PC-9 (cell line): Measurements from ENCODE around the gene ENTREP3. TPM values are rescaled to one million over a fixed set of nuclear protein-coding genes. Genes with fewer than 3 reads are reported as not detected.
A peak's percentile ranks its signal among the peaks of the same experiment; 100 is the strongest.

Source experiments
- BruUV-seq: library from RNA; stranded (reverse); fragments of 400-500 nt; replicated peaks from 2 replicates; lab custom pipeline; 2021; lab: Mats Ljungman, UMichigan
- CTCF ChIA-PET: fragments of 300-600 bp; sonication (Branson Sonifier 250); formaldehyde crosslinking; loops from one replicate; lab custom pipeline; 2022; ENCODE audit warnings: antibody characterized with exemption; lab: Charles Lee
- POLR2A ChIA-PET: fragments of 300-600 bp; sonication (Branson Sonifier 250); formaldehyde crosslinking; loops from one replicate; lab custom pipeline; 2022; ENCODE audit warnings: antibody characterized with exemption; ENCODE audit not compliant: unreplicated experiment; lab: Charles Lee
- DNase-seq, 2 experiments: peaks; one replicate each; pipeline versions ENCODE4 v3.0.0 to v3.0.0-alpha.2; 2015 to 2022; ENCODE audit warnings: mixed read lengths in 1 of 2
- H2AFZ ChIP-seq: fragments of 200-600 bp; sonication (generic); 2 replicates; pipeline ENCODE4 v1.8.1; 2017; ENCODE audit warnings: antibody characterized with exemption
- H3F3A ChIP-seq: fragments of 200-600 bp; sonication (generic); 2 replicates; pipeline ENCODE4 v1.8.1; 2017; ENCODE audit warnings: antibody characterized with exemption, mild to moderate bottlenecking, low read depth; ENCODE audit not compliant: insufficient read depth
- H3K27ac ChIP-seq: fragments of 200-600 bp; sonication (generic); 2 replicates; pipeline ENCODE4 v1.6.1; 2016; ENCODE audit warnings: mixed run types
- H3K27me3 ChIP-seq: fragments of 200-600 bp; sonication (generic); 2 replicates; pipeline ENCODE4 v1.6.1; 2016; ENCODE audit warnings: low read depth, mixed run types; ENCODE audit not compliant: insufficient read depth
- H3K36me3 ChIP-seq: fragments of 200-600 bp; sonication (generic); 2 replicates; pipeline ENCODE4 v1.6.1; 2016; ENCODE audit warnings: low read depth, mixed run types
- H3K4me1 ChIP-seq: fragments of 200-600 bp; sonication (generic); replicated peaks from 2 replicates; pipeline ENCODE4 v1.6.1; 2016; ENCODE audit warnings: mixed run types; ENCODE audit not compliant: insufficient read depth
- H3K4me2 ChIP-seq: fragments of 200-600 bp; sonication (generic); 2 replicates; pipeline ENCODE4 v1.6.1; 2017; ENCODE audit warnings: mixed run types
- H3K4me3 ChIP-seq: fragments of 200-600 bp; sonication (generic); 2 replicates; pipeline ENCODE4 v1.6.1; 2016; ENCODE audit warnings: mixed run types
- H3K79me2 ChIP-seq: fragments of 200-600 bp; sonication (generic); 2 replicates; pipeline ENCODE4 v1.6.1; 2017; ENCODE audit warnings: low read depth, mixed run types
- H3K9me2 ChIP-seq: fragments of 200-600 bp; sonication (generic); 2 replicates; pipeline ENCODE4 v1.8.1; 2017; ENCODE audit warnings: mild to moderate bottlenecking; ENCODE audit not compliant: insufficient read depth
- H3K9me3 ChIP-seq: fragments of 200-600 bp; sonication (generic); 2 replicates; pipeline ENCODE4 v1.8.1; 2016; ENCODE audit warnings: low read depth; ENCODE audit not compliant: insufficient read depth
- H4K20me1 ChIP-seq: fragments of 200-600 bp; sonication (generic); 2 replicates; pipeline ENCODE4 v1.8.1; 2017; ENCODE audit not compliant: insufficient read depth
- CTCF ChIP-seq: fragments of 200-600 bp; sonication (generic); conservative IDR thresholded peaks from 2 replicates; pipeline ENCODE4 v1.6.1; 2017; ENCODE audit warnings: mixed run types, antibody characterized with exemption, mild to moderate bottlenecking, moderate library complexity
- EZH2 ChIP-seq: fragments of 200-600 bp; sonication (generic); IDR thresholded peaks from 2 replicates; pipeline ENCODE4 v1.8.0; 2017; ENCODE audit warnings: antibody characterized with exemption, low read depth
- intact Hi-C: fragments of 100-400 bp; cut with micrococcal nuclease; formaldehyde crosslinking; loops from one replicate; pipeline ENCODE4 v1.10.0; 2022; ENCODE audit not compliant: unreplicated experiment
- total RNA-seq: library from RNA; stranded (reverse); gene quantifications from 2 replicates; pipeline ENCODE4 v1.2.3, GENCODE V29; 2021

ENTREP3 gene
- total RNA-seq, 1 experiment from 2014 or later, result 56.9 TPM

GRCh38 chr1:155261852-155262673 lies 6.8 kb upstream of the ENTREP3 start, which contains the start of gene SCAMP3:
Gene SCAMP3, minus strand, starts transcription at chr1:155262360. Its CDS starts 209 bp downstream, at chr1:155262151.
- Histone ChIP-seq H3K27ac (peak within 1 kb of the TSS; percentile 54), H2AFZ (peak within 1 kb of the TSS; percentile 86), H3K79me2 (peaks cover 19% of the 10 kb centered on the region), H3K4me1 (peaks cover 18% of the 10 kb centered on the region), H3K27me3 (no peaks in the 10 kb centered on the region), H3K9me2 (no peaks in the 10 kb centered on the region), H3K36me3 (peaks cover 9% of the 10 kb centered on the region; the same call in 1 of the 2 replicates), H3K4me2 (peak within 1 kb of the TSS; percentile 99), H3F3A (peaks cover 62% of the 10 kb centered on the region), H3K9me3 (no peaks in the 10 kb centered on the region), H4K20me1 (no peaks in the 10 kb centered on the region), H3K4me3 (peak within 1 kb of the TSS; percentile 89)
- no peak for TF ChIP-seq CTCF
- no peak for TF ChIP-seq EZH2
- TSS peak; percentile 41 for BruUV-seq
- CTCF ChIA-PET, result no interaction called here
- peak; percentile 91 to 96 for DNase-seq
- POLR2A ChIA-PET, result interaction anchor here (0.6 kb wide), 3 partner anchors 11 to 65 kb away, joined by 3 to 4 read pairs (median 3); no protein-coding TSS in a partner anchor
- intact Hi-C loops, result loop anchor here (5.0 kb wide), 2 partner anchors 45 to 60 kb away; partner anchors contain the start of genes FDPS and RUSC1

GRCh38 chr1:155261493-155261851 lies 6.2 kb upstream of the ENTREP3 start:
- ChIA-PET POLR2A (interaction anchor here (0.6 kb wide), 1 partner anchor 11 kb away, joined by 3 read pairs; no protein-coding TSS in a partner anchor), CTCF (no interaction called here)
- Histone ChIP-seq H2AFZ (peak overlapping the region; percentile 86), H3K9me2 (no peaks in the 10 kb centered on the region), H3K4me1 (peaks cover 18% of the 10 kb centered on the region), H3K36me3 (peaks cover 9% of the 10 kb centered on the region; the same call in 1 of the 2 replicates), H3K79me2 (peaks cover 19% of the 10 kb centered on the region), H3K4me3 (peak overlapping the region; percentile 89), H3K27ac (peak overlapping the region; percentile 36), H3F3A (peaks cover 64% of the 10 kb centered on the region), H4K20me1 (no peaks in the 10 kb centered on the region), H3K4me2 (peak overlapping the region; percentile 99), H3K27me3 (no peaks in the 10 kb centered on the region), H3K9me3 (no peaks in the 10 kb centered on the region)
- intact Hi-C loops, result loop anchor here (5.0 kb wide), 2 partner anchors 46 to 61 kb away; partner anchors contain the start of genes FDPS and RUSC1
- BruUV-seq, result no TSS peak
- TF ChIP-seq EZH2 (no peak), CTCF (no peak)
- DNase-seq, result no peak

GRCh38 chr1:155260276-155260675 lies 5.0 kb upstream of the ENTREP3 start:
- no TSS peak for BruUV-seq
- peaks cover 18% of the 10 kb centered on the region for H3K4me1 ChIP-seq
- H3K9me3 ChIP-seq, result no peaks in the 10 kb centered on the region
- no peak overlapping the region for H3K4me3 ChIP-seq
- peaks cover 59% of the 10 kb centered on the region for H3F3A ChIP-seq
- H4K20me1 ChIP-seq, result no peaks in the 10 kb centered on the region
- H3K9me2 ChIP-seq, result no peaks in the 10 kb centered on the region
- peak overlapping the region; percentile 99 for H3K4me2 ChIP-seq
- no peaks in the 10 kb centered on the region for H3K27me3 ChIP-seq
- no peak overlapping the region for H3K27ac ChIP-seq
- ChIA-PET POLR2A (no interaction called here), CTCF (interaction anchor here (0.6 to 0.8 kb wide), 2 partner anchors 9 to 325 kb away, joined by 3 to 5 read pairs; no protein-coding TSS in a partner anchor)
- TF ChIP-seq EZH2, result no peak
- TF ChIP-seq CTCF, result no peak
- DNase-seq, result no peak
- peaks cover 9% of the 10 kb centered on the region; the same call in 1 of the 2 replicates for H3K36me3 ChIP-seq
- intact Hi-C loops, result loop anchor here (5.0 kb wide), 2 partner anchors 47 to 62 kb away; partner anchors contain the start of genes FDPS and RUSC1
- H3K79me2 ChIP-seq, result peaks cover 19% of the 10 kb centered on the region
- no peak overlapping the region for H2AFZ ChIP-seq
